ENCODE measurements around the gene MAU2. TPM values are rescaled to one million over a fixed set of nuclear protein-coding genes. Genes with fewer than 3 reads are reported as not detected.

Gene MAU2
- total RNA-seq, 4 donors from 2014 or later: 45.1 to 71.1 (median 68.7) TPM

DNA sequence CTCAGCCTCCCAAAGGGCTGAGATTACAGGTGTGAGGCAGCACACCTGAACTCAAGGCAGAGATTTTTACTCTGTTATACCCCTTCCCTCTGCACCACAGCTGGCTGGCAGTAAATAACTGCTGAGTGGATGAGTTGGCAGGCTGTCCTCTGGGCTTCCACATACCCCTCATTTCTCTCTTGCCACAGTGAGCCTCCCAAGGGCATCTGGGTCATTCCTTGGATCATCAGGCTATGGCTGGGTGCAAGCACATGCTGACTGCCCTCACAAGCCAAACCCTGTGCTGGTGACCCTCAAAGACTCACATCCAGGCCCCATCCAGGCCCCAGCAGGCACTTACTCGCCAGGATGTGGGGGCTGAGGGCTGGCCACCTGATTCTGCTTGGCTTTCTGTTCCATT, 4.5 kb upstream of the MAU2 start:
- no peak overlapping the region for H3K4me3 ChIP-seq (replicated peaks in 1 of 3)
- 78 to 93% methylated on average over 1 of the region's 1 CpG for WGBS, 2 donors
- no peak for DNase-seq
- no peaks in the 10 kb centered on the region for H3K27me3 ChIP-seq
- H3K27ac ChIP-seq: no peak overlapping the region
- H3K9me3 ChIP-seq: no peaks in the 10 kb centered on the region
- TF ChIP-seq POLR2A (IDR thresholded peaks at IDR 0.05): no peak
- TF ChIP-seq, protein P1, sequence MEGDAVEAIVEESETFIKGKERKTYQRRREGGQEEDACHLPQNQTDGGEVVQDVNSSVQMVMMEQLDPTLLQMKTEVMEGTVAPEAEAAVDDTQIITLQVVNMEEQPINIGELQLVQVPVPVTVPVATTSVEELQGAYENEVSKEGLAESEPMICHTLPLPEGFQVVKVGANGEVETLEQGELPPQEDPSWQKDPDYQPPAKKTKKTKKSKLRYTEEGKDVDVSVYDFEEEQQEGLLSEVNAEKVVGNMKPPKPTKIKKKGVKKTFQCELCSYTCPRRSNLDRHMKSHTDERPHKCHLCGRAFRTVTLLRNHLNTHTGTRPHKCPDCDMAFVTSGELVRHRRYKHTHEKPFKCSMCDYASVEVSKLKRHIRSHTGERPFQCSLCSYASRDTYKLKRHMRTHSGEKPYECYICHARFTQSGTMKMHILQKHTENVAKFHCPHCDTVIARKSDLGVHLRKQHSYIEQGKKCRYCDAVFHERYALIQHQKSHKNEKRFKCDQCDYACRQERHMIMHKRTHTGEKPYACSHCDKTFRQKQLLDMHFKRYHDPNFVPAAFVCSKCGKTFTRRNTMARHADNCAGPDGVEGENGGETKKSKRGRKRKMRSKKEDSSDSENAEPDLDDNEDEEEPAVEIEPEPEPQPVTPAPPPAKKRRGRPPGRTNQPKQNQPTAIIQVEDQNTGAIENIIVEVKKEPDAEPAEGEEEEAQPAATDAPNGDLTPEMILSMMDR (IDR thresholded peaks at IDR 0.05): no peak
- intact Hi-C loops (cut with DNase I): no loop called here
- peaks cover 15 to 16% of the 10 kb centered on the region in 2 donors for H3K36me3 ChIP-seq
- peaks cover 4 to 11% of the 10 kb centered on the region in 2 donors for H3K4me1 ChIP-seq

DNA sequence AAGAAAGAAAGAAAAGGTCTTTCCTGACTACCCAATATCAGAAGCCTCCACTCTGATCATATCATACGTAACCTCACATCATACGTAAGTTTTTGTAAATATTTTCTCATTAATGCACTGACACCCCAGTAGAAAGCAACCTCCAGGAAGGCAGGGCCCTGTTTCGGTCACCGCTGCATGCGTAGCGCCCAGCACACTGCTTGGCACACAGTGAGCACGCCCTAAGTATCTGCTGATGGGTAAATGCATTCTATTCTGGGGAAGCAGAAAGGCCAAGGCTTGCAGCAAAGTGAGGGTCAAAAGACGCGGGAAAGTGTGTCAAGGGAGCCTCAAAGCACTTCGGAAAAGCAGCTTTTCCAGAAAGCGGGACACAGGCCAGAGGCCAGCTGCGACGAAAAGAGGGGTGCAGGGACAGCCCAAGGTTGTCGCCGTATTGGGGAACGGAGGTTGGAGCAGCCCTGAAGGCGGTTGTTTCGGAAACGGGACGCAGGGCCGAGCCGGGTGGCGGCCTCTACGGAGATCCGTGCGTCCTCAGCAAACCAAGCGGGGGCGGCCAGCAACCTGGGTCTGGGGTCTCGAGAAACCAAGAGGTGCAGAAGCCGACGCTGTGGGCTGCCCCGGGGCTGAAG, 783 bp upstream of the MAU2 start:
- peaks cover 11 to 16% of the 10 kb centered on the region in 2 donors for H3K36me3 ChIP-seq
- intact Hi-C loops (cut with DNase I): no loop called here
- TF ChIP-seq, protein P1 (IDR thresholded peaks at IDR 0.05): no peak
- no peak for TF ChIP-seq POLR2A (IDR thresholded peaks at IDR 0.05)
- no peaks in the 10 kb centered on the region for H3K27me3 ChIP-seq
- 14 to 17% methylated on average over 13 to 24 of the region's 32 CpGs for WGBS, 2 donors
- DNase-seq: no peak
- H3K4me3 ChIP-seq (replicated peaks in 1 of 3): peak overlapping the region; percentile 90 to 98 (median 97)
- H3K27ac ChIP-seq: peak overlapping the region; percentile 85 to 89 (median 88)
- H3K9me3 ChIP-seq: no peaks in the 10 kb centered on the region
- peaks cover 27 to 32% of the 10 kb centered on the region in 2 donors for H3K4me1 ChIP-seq

DNA sequence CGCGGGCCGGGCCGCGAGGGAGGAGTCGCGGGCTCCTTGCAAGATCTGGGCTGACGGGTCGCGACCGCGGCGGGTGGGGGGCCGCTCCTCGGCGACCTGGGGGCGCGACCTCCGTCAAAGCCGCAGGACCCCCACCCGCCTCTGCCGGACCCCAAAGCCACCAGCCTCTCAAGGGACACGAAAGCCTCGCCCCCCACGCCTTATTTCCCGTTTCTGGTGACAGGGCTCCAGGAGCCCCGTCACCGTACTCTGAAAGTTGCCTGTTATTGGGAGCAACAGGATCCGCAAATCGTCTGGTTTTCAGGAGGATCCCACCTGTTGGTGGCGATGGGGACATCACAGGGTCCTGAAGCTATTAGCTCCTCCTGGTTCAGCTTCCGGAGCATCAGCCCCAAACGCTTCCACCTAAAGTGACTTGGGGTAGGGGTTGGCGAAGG, 530 bp downstream of the MAU2 start:
- intact Hi-C loops (cut with DNase I): no loop called here
- Histone ChIP-seq H3K36me3 (peaks cover 3 to 10% of the 10 kb centered on the region in 2 donors), H3K27ac (peak overlapping the region; percentile 85 to 89 (median 88)), H3K4me1 (peaks cover 27 to 32% of the 10 kb centered on the region in 2 donors), H3K27me3 (no peaks in the 10 kb centered on the region), H3K9me3 (no peaks in the 10 kb centered on the region), H3K4me3 (replicated peaks in 1 of 3) (peak overlapping the region; percentile 90 to 98 (median 97))
- no peak for TF ChIP-seq POLR2A (IDR thresholded peaks at IDR 0.05)
- TF ChIP-seq, protein P1 (IDR thresholded peaks at IDR 0.05): no peak
- WGBS, 2 donors: 4% methylated on average over 7 of the region's 34 CpGs; no CpG with 5 or more reads in 1 of the 2 donors
- no peak for DNase-seq

DNA sequence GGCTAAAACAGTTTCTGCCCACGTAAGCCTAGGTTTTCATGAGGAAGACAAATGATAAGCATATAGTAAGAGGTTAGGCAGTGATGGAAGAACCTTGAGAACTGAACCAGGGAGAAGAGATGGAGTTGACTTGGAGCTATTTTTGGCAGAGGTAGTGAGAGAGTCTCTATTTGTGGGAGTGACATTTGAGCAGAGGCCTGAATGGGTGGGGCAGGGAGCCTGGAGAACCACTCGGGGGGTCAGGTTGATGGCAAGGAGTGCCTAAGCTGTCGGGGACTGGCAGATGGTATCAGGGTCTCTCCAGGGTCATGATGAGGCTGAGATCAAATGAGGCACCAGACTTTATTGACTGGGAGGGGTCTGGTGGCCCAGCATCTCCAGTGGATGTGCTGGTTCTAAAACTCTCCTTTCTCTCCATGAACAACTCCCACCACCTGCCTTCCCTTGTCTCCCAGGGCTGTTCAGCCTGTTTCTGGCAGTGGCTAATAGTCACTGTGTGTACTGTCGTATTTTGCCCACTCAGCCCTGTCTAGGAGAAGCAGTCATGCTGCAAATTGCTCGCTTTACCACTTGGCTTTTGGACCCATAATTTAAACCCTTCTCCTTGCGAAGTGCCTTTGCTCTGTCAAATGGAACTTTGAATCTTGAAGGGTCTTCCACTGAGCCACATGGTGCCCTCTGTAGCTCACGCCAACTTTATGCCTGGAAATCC, 3.6 kb downstream of the MAU2 start:
- Histone ChIP-seq H3K4me3 (replicated peaks in 1 of 3) (no peak overlapping the region), H3K27me3 (no peaks in the 10 kb centered on the region), H3K4me1 (peaks cover 27 to 29% of the 10 kb centered on the region in 2 donors), H3K27ac (no peak overlapping the region), H3K9me3 (no peaks in the 10 kb centered on the region), H3K36me3 (peaks cover 1 to 16% of the 10 kb centered on the region in 2 donors)
- TF ChIP-seq, protein P1 (IDR thresholded peaks at IDR 0.05): no peak
- TF ChIP-seq POLR2A (IDR thresholded peaks at IDR 0.05): no peak
- peak; percentile 49 to 59 for DNase-seq
- intact Hi-C loops (cut with DNase I): no loop called here
- WGBS, 2 donors: 54 to 59% methylated on average over 7 of the region's 7 CpGs

DNA sequence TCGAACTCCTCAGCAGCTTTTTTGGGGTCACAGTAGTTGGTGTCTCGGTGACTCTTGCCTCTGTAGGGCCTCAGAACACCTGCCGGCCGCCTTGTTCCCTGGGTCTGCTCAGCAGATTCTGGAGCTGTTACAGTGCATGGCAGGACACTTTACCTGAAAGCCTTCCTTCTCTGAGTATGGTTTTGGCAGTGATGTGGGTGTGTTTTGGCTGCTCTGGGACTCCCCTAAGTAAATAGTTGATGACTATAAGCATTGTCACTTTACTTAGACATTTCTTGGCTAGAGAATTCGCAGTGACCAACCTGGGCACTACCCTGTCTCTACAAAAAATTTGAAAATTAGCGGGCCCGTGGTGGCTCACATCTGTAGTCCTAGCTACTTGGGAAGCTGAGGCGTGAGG, 7.0 kb downstream of the MAU2 start:
- peaks cover 9 to 12% of the 10 kb centered on the region in 2 donors for H3K4me1 ChIP-seq
- TF ChIP-seq, protein P1 (IDR thresholded peaks at IDR 0.05): no peak
- no peak for TF ChIP-seq POLR2A (IDR thresholded peaks at IDR 0.05)
- WGBS, 2 donors: 96 to 98% methylated on average over 8 of the region's 8 CpGs
- peaks cover 5 to 32% of the 10 kb centered on the region in 2 donors for H3K36me3 ChIP-seq
- DNase-seq: no peak
- H3K27me3 ChIP-seq: no peaks in the 10 kb centered on the region
- H3K27ac ChIP-seq: no peak overlapping the region
- H3K4me3 ChIP-seq (replicated peaks in 1 of 3): no peak overlapping the region
- H3K9me3 ChIP-seq: no peaks in the 10 kb centered on the region
- intact Hi-C loops (cut with DNase I): no loop called here
